Esophagus muscularis mucosa (tissue), 4 donors: Measurements from ENCODE around the gene NWD2. TPM values are rescaled to one million over a fixed set of nuclear protein-coding genes. Genes with fewer than 3 reads are reported as not detected.

Source experiments
- DNase-seq: peaks from one replicate; pipeline ENCODE4 v3.0.0-alpha.2; 2017; ENCODE audit errors: extremely low spot score
- H3K27ac ChIP-seq, 4 donors: fragments of 200-600 bp; sonication (generic); replicated peaks in 1 of 4; 1 replicate in 3 of 4; 2 replicates in 1 of 4; pipeline ENCODE4 v1.5.1; 2016 to 2019; ENCODE audit warnings: mild to moderate bottlenecking in 1 of 4
- H3K27me3 ChIP-seq, 4 donors: fragments of 200-600 bp; sonication (generic); one replicate each; pipeline versions ENCODE4 v1.5.1 to v1.6.0; 2016 to 2019
- H3K36me3 ChIP-seq, 4 donors: fragments of 200-600 bp; sonication (generic); one replicate each; pipeline ENCODE4 v1.5.1; 2016 to 2019
- H3K4me1 ChIP-seq, 4 donors: fragments of 200-600 bp; sonication (generic); one replicate each; pipeline ENCODE4 v1.5.1; 2016 to 2019
- H3K4me3 ChIP-seq, 4 donors: fragments of 200-600 bp; sonication (generic); 1 replicate in 2 of 4; 2 replicates in 2 of 4; pipeline ENCODE4 v1.5.1; 2016 to 2019; ENCODE audit warnings: mild to moderate bottlenecking in 4 of 4, moderate library complexity in 1 of 4
- H3K9me3 ChIP-seq, 4 donors: fragments of 200-600 bp; sonication (generic); 1 replicate in 3 of 4; 2 replicates in 1 of 4; pipeline ENCODE4 v1.5.1; 2016 to 2019
- EP300 ChIP-seq: sonication (generic); formaldehyde crosslinking; IDR thresholded peaks from one replicate; pipeline ENCODE4 v1.6.1; 2017; ENCODE audit warnings: antibody characterized with exemption
- POLR2A ChIP-seq: fragments of 450-650 bp; IDR thresholded peaks from one replicate; pipeline ENCODE4 v1.6.1; 2017; ENCODE audit warnings: antibody characterized with exemption, moderate library complexity, mild to moderate bottlenecking, low read depth
- POLR2AphosphoS5 ChIP-seq, 2 donors: sonication (generic); formaldehyde crosslinking; IDR thresholded peaks; one replicate each; pipeline ENCODE4 v1.6.1; 2017; ENCODE audit warnings: antibody characterized with exemption in 2 of 2
- WGBS: methylation state at CpG from one replicate; pipeline ENCODE4 v1.1.5; 2018; 5-methylcytosine and 5-hydroxymethylcytosine counted together
- intact Hi-C: fragments of 100-400 bp; cut with DNase I; formaldehyde crosslinking; loops from one replicate; pipeline ENCODE4 v1.15.1; 2023
- total RNA-seq, 4 donors: library from RNA; depleted of rRNA; stranded (reverse); fragments of >200 nt; gene quantifications; one replicate each; pipeline versions ENCODE4 v1.1.0 to v1.2.1, GENCODE V29; 2016
- TF ChIP-seq, protein P1 (sequence below), 3 experiments: fragments of 200-600 bp in 2 of 3; fragments of 450-650 bp in 1 of 3; sonication (generic) in 2 of 3; IDR thresholded peaks; one replicate each; pipeline ENCODE4 v1.5.1; 2017 to 2019; ENCODE audit warnings: antibody characterized with exemption in 3 of 3, mild to moderate bottlenecking in 2 of 3, moderate library complexity in 1 of 3

Gene NWD2
- total RNA-seq, 4 donors from 2014 or later: 0.11 to 0.50 (median 0.30) TPM

- 78% methylated on average over 1 of the region's 1 CpG for WGBS
- Histone ChIP-seq H3K27me3 (peaks cover 0 to 10% (median 0%) of the 10 kb centered on the region in 4 donors), H3K27ac (no peak overlapping the region), H3K9me3 (no peaks in the 10 kb centered on the region), H3K4me3 (no peak overlapping the region), H3K36me3 (no peaks in the 10 kb centered on the region), H3K4me1 (no peaks in the 10 kb centered on the region)
- intact Hi-C loops: no loop called here
- no peak for DNase-seq
- TF ChIP-seq, protein P1, sequence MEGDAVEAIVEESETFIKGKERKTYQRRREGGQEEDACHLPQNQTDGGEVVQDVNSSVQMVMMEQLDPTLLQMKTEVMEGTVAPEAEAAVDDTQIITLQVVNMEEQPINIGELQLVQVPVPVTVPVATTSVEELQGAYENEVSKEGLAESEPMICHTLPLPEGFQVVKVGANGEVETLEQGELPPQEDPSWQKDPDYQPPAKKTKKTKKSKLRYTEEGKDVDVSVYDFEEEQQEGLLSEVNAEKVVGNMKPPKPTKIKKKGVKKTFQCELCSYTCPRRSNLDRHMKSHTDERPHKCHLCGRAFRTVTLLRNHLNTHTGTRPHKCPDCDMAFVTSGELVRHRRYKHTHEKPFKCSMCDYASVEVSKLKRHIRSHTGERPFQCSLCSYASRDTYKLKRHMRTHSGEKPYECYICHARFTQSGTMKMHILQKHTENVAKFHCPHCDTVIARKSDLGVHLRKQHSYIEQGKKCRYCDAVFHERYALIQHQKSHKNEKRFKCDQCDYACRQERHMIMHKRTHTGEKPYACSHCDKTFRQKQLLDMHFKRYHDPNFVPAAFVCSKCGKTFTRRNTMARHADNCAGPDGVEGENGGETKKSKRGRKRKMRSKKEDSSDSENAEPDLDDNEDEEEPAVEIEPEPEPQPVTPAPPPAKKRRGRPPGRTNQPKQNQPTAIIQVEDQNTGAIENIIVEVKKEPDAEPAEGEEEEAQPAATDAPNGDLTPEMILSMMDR (IDR thresholded peaks at IDR 0.05): no peak
- TF ChIP-seq POLR2AphosphoS5 (IDR thresholded peaks at IDR 0.05): no peak
- no peak for TF ChIP-seq POLR2A
- TF ChIP-seq EP300: no peak
Observed at GRCh38 chr4:37436546-37436945, 192.0 kb downstream of the NWD2 start.

GRCh38 chr4:37437163-37437562 is 192.6 kb downstream of the NWD2 start:
- H3K27ac ChIP-seq: no peak overlapping the region
- no peaks in the 10 kb centered on the region for H3K4me1 ChIP-seq
- H3K36me3 ChIP-seq: no peaks in the 10 kb centered on the region
- intact Hi-C loops: no loop called here
- no peak for DNase-seq
- H3K4me3 ChIP-seq: no peak overlapping the region
- no peaks in the 10 kb centered on the region for H3K9me3 ChIP-seq
- peaks cover 0 to 10% (median 0%) of the 10 kb centered on the region in 4 donors for H3K27me3 ChIP-seq
- TF ChIP-seq POLR2A (no peak), POLR2AphosphoS5 (IDR thresholded peaks at IDR 0.05) (no peak), EP300 (no peak)
- TF ChIP-seq, protein P1 (IDR thresholded peaks at IDR 0.05): no peak
- 70% methylated on average over 4 of the region's 4 CpGs for WGBS

DNA sequence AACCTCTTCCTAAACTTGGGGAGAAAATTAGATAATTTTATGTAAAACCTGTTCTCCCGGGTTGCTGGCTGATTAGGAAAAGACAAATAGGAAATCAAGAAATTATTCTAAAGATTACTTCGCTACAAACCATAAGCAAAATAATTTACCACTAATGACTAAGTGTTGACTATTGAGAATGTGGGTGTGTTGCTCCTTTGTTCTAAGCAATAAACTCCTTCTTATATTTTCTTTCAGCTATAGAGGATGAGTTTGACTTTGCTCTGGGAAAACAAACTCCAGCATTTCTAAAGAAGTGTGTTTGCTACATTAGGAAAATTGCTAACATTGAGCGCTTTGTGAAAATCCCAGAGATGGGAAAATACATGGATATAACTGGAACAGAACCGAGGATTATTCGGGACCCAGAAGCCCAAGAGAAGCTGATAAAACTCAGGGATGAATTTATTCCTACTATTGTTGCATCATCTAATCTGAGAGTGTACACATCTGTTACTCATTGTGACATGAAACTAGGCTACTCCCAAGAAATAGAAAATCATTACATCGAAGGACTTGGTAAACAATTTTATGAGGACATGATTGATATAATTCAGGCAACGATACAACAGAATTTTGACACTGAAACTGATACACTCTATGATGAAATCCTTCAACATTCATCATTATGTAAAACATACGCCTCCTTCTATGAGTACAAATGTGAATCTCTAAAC is 194.2 kb downstream of the NWD2 start:
- no peaks in the 10 kb centered on the region for H3K9me3 ChIP-seq
- no peak for DNase-seq
- no peaks in the 10 kb centered on the region for H3K4me1 ChIP-seq
- H3K27me3 ChIP-seq: peaks cover 0 to 18% (median 0%) of the 10 kb centered on the region in 4 donors
- TF ChIP-seq POLR2A (no peak), POLR2AphosphoS5 (IDR thresholded peaks at IDR 0.05) (no peak), EP300 (no peak)
- TF ChIP-seq, protein P1 (IDR thresholded peaks at IDR 0.05): no peak
- WGBS: 77% methylated on average over 8 of the region's 8 CpGs
- no peaks in the 10 kb centered on the region for H3K36me3 ChIP-seq
- H3K27ac ChIP-seq: no peak overlapping the region
- intact Hi-C loops: no loop called here
- H3K4me3 ChIP-seq: no peak overlapping the region

GRCh38 chr4:37439809-37440474 is 195.4 kb downstream of the NWD2 start:
- peaks cover 0 to 23% (median 0%) of the 10 kb centered on the region in 4 donors for H3K27me3 ChIP-seq
- H3K36me3 ChIP-seq: no peaks in the 10 kb centered on the region
- no peaks in the 10 kb centered on the region for H3K9me3 ChIP-seq
- no peak for TF ChIP-seq POLR2AphosphoS5 (IDR thresholded peaks at IDR 0.05)
- TF ChIP-seq, protein P1 (IDR thresholded peaks at IDR 0.05): no peak
- TF ChIP-seq EP300: no peak
- no peak for TF ChIP-seq POLR2A
- no peaks in the 10 kb centered on the region for H3K4me1 ChIP-seq
- no peak overlapping the region for H3K27ac ChIP-seq
- intact Hi-C loops: no loop called here
- H3K4me3 ChIP-seq: no peak overlapping the region
- 80% methylated on average over 5 of the region's 5 CpGs for WGBS
- DNase-seq: no peak
